ENCODE data around the gene MAPKAPK2. TPM values are rescaled to one million over a fixed set of nuclear protein-coding genes. Genes with fewer than 3 reads are reported as not detected.

Gene MAPKAPK2
- total RNA-seq, 1 experiment from 2014 or later = 51.1 TPM

DNA sequence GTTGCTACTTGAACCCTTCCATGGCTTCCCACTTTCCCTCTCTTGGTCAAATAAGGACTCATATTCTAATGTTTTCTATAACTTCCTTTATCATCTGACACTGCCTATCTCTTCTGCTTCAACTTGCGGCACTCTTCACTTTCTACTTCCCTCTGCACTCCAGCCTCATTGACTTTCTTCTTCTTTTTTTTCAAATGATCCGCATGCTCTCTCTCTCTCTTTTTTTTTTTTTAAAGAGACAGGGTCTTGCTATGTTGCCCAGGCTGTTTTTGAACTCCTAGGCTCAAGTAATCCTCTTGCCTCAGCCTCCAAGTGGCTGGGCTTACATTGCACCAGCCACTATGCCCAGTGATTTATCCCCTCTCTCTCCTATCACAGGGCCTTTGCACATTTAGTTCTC, 94.9 kb downstream of the MAPKAPK2 start:
- Histone ChIP-seq H3K79me2 (ENCODE audit: insufficient read depth, low read length) (no peaks in the 10 kb centered on the region), H3K27ac (ENCODE audit: low read depth, low read length) (no peak overlapping the region), H3K4me2 (ENCODE audit: low read length) (no peak overlapping the region), H3K36me3 (ENCODE audit: control insufficient read depth in 1 of 2, insufficient read depth in 2 of 2, low read length in 2 of 2) (no peaks in the 10 kb centered on the region), H3K9ac (ENCODE audit: low read length) (no peak overlapping the region), H3K9me2 (ENCODE audit: insufficient read depth) (no peaks in the 10 kb centered on the region), H3K4me3 (replicated peaks in 1 of 2; ENCODE audit: low read depth in 1 of 2, low read length in 2 of 2) (no peak overlapping the region), H3K27me3 (ENCODE audit: insufficient read depth, low read length) (peaks cover 11% of the 10 kb centered on the region; the same call in 1 of the 2 replicates), H3K4me1 (ENCODE audit: control insufficient read depth in 1 of 2, insufficient read depth in 2 of 2, low read length in 2 of 2) (no peaks in the 10 kb centered on the region), H3K9me3 (ENCODE audit: control insufficient read depth in 1 of 2, insufficient read depth in 1 of 2, low read depth in 1 of 2, low read length in 2 of 2) (no peaks in the 10 kb centered on the region), H2AFZ (ENCODE audit: low read depth, low read length, poor library complexity, severe bottlenecking) (no peak overlapping the region), H4K20me1 (ENCODE audit: insufficient read depth) (no peaks in the 10 kb centered on the region)
- ChIA-PET CTCF (no interaction called here), RAD21 (ENCODE audit: low non-redundant PET in 1 of 2, low total read pairs in 2 of 2, uncharacterized antibody in 2 of 2, unreplicated experiment in 2 of 2) (no interaction called here), POLR2A (no interaction called here)
- ATAC-seq (no peak), DNase-seq (ENCODE audit: low read depth, low spot score) (no peak)
- intact Hi-C loops (cut with micrococcal nuclease) = no loop called here
- no TSS peak for BruUV-seq (replicated peaks)
- TF ChIP-seq SRF (IDR thresholded peaks at IDR 0.05; ENCODE audit: low read depth) (no peak), POLR2A (IDR thresholded peaks at IDR 0.05; ENCODE audit: borderline replicate concordance, extremely low read depth, insufficient read depth, insufficient read length) (no peak), TCF7L2 (IDR thresholded peaks at IDR 0.05; ENCODE audit: borderline replicate concordance, extremely low read depth, insufficient read depth, insufficient read length) (no peak), SIN3A (IDR thresholded peaks at IDR 0.05; ENCODE audit: low read depth) (no peak), FOSL1 (IDR thresholded peaks at IDR 0.05; ENCODE audit: low read depth) (no peak), SP1 (IDR thresholded peaks at IDR 0.05; ENCODE audit: low read depth) (no peak)
- TF ChIP-seq, protein P1, sequence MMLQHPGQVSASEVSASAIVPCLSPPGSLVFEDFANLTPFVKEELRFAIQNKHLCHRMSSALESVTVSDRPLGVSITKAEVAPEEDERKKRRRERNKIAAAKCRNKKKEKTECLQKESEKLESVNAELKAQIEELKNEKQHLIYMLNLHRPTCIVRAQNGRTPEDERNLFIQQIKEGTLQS (IDR thresholded peaks at IDR 0.05) = no peak

DNA sequence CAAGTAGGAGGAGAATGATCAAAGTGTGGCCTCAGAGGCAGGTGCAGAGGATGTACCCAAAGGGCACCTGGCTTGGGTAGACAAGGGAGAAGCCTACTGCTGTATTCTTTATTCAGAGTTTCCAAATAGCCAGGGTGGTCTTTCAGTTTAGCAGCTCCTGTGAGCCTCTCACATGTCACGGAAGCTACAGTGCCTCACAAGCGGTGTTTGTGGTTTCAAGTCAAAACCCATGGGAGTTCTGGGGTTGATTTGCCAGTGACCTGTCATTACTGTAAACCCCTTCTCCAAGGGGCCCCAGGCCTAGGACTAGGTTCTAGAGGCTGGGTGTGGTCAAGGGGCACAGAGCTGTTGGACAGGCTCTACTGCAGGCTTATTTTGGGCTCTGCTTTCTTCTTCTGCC, 97.7 kb downstream of the MAPKAPK2 start:
- no peaks in the 10 kb centered on the region for H3K4me1 ChIP-seq (ENCODE audit: control insufficient read depth in 1 of 2, insufficient read depth in 2 of 2, low read length in 2 of 2)
- intact Hi-C loops (cut with micrococcal nuclease) = no loop called here
- POLR2A ChIA-PET = no interaction called here
- CTCF ChIA-PET = no interaction called here
- no peak overlapping the region for H3K27ac ChIP-seq (ENCODE audit: low read depth, low read length)
- TF ChIP-seq ZFX (IDR thresholded peaks at IDR 0.05) (no peak), ELF1 (IDR thresholded peaks at IDR 0.05; ENCODE audit: borderline replicate concordance, low read depth) (no peak), RAD21 (IDR thresholded peaks at IDR 0.05; ENCODE audit: low read depth) (no peak), YY1 (IDR thresholded peaks at IDR 0.05; ENCODE audit: extremely low read depth, insufficient replicate concordance, low read depth, low read length) (no peak), TCF7L2 (IDR thresholded peaks at IDR 0.05; ENCODE audit: borderline replicate concordance, extremely low read depth, insufficient read depth, insufficient read length) (no peak), FOSL1 (IDR thresholded peaks at IDR 0.05; ENCODE audit: low read depth) (no peak), MAX (IDR thresholded peaks at IDR 0.05) (no peak), ZNF274 (IDR thresholded peaks at IDR 0.05; ENCODE audit: low read depth, low read length) (no peak)
- TF ChIP-seq, protein P1 (IDR thresholded peaks at IDR 0.05) = no peak
- TF ChIP-seq, protein P2, sequence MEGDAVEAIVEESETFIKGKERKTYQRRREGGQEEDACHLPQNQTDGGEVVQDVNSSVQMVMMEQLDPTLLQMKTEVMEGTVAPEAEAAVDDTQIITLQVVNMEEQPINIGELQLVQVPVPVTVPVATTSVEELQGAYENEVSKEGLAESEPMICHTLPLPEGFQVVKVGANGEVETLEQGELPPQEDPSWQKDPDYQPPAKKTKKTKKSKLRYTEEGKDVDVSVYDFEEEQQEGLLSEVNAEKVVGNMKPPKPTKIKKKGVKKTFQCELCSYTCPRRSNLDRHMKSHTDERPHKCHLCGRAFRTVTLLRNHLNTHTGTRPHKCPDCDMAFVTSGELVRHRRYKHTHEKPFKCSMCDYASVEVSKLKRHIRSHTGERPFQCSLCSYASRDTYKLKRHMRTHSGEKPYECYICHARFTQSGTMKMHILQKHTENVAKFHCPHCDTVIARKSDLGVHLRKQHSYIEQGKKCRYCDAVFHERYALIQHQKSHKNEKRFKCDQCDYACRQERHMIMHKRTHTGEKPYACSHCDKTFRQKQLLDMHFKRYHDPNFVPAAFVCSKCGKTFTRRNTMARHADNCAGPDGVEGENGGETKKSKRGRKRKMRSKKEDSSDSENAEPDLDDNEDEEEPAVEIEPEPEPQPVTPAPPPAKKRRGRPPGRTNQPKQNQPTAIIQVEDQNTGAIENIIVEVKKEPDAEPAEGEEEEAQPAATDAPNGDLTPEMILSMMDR (IDR thresholded peaks at IDR 0.05 in 2 of 3, conservative IDR thresholded peaks at IDR 0.05 in 1 of 3; ENCODE audit: borderline replicate concordance in 1 of 3, insufficient read depth in 1 of 3, low read depth in 2 of 3, low read length in 2 of 3) = no peak
- no peaks in the 10 kb centered on the region for H3K79me2 ChIP-seq (ENCODE audit: insufficient read depth, low read length)
- no peaks in the 10 kb centered on the region for H4K20me1 ChIP-seq (ENCODE audit: insufficient read depth)
- no peak for DNase-seq (ENCODE audit: low read depth, low spot score)
- H3K9me2 ChIP-seq (ENCODE audit: insufficient read depth) = no peaks in the 10 kb centered on the region
- no peaks in the 10 kb centered on the region for H3K9me3 ChIP-seq (ENCODE audit: control insufficient read depth in 1 of 2, insufficient read depth in 1 of 2, low read depth in 1 of 2, low read length in 2 of 2)
- H3K27me3 ChIP-seq (ENCODE audit: insufficient read depth, low read length) = peaks cover 8% of the 10 kb centered on the region; the same call in 1 of the 2 replicates
- no peaks in the 10 kb centered on the region for H3K36me3 ChIP-seq (ENCODE audit: control insufficient read depth in 1 of 2, insufficient read depth in 2 of 2, low read length in 2 of 2)
- H3K4me2 ChIP-seq (ENCODE audit: low read length) = no peak overlapping the region
- no peak overlapping the region for H3K9ac ChIP-seq (ENCODE audit: low read length)
- no TSS peak for BruUV-seq (replicated peaks)
- H2AFZ ChIP-seq (ENCODE audit: low read depth, low read length, poor library complexity, severe bottlenecking) = no peak overlapping the region
- ATAC-seq = no peak
- RAD21 ChIA-PET (ENCODE audit: low non-redundant PET in 1 of 2, low total read pairs in 2 of 2, uncharacterized antibody in 2 of 2, unreplicated experiment in 2 of 2) = no interaction called here
- no peak overlapping the region for H3K4me3 ChIP-seq (replicated peaks in 1 of 2; ENCODE audit: low read depth in 1 of 2, low read length in 2 of 2)
